Activated B cell treated with CpG ODN at 0.5 μM for 24 hours (primary cell): ENCODE data around the gene DLX5. TPM values are rescaled to one million over a fixed set of nuclear protein-coding genes. Genes with fewer than 3 reads are reported as not detected.

ENCODE experiments used
- ATAC-seq: fragments of 200-7000 bp; cut with Tn5 transposase; one replicate; pipeline ENCODE4 v1.10.0; 2021; ENCODE audit warnings: low read depth, mild to moderate bottlenecking, moderate library complexity
- CTCF ChIA-PET: fragments of 350-600 bp; sonication (Branson Sonifier 250); formaldehyde crosslinking; loops from one replicate; lab custom pipeline; 2021; ENCODE audit warnings: antibody characterized with exemption; lab: Charles Lee
- POLR2A ChIA-PET: fragments of 350-600 bp; sonication (Branson Sonifier 250); formaldehyde crosslinking; loops from one replicate; lab custom pipeline; 2021; ENCODE audit warnings: antibody characterized with exemption; lab: Charles Lee
- DNase-seq: peaks from one replicate; pipeline ENCODE4 v3.0.0; 2022
- H3K27ac Mint-ChIP-seq: one replicate; pipeline ENCODE4 v1.8.0; 2020; ENCODE audit warnings: mixed read lengths
- H3K27me3 Mint-ChIP-seq: one replicate; pipeline ENCODE4 v1.8.0; 2021; ENCODE audit warnings: mixed read lengths
- H3K36me3 Mint-ChIP-seq: one replicate; pipeline ENCODE4 v1.8.0; 2021; ENCODE audit warnings: low read depth, mixed read lengths
- H3K4me1 Mint-ChIP-seq: one replicate; pipeline ENCODE4 v1.8.0; 2021; ENCODE audit warnings: mixed read lengths
- H3K4me3 Mint-ChIP-seq: one replicate; pipeline ENCODE4 v1.8.0; 2020; ENCODE audit warnings: mild to moderate bottlenecking, mixed read lengths
- H3K9me3 Mint-ChIP-seq: one replicate; pipeline ENCODE4 v1.8.0; 2020; ENCODE audit warnings: mixed read lengths
- intact Hi-C: fragments of 100-400 bp; cut with micrococcal nuclease; formaldehyde crosslinking; loops from one replicate; pipeline ENCODE4 v1.15.1; 2024
- total RNA-seq: library from RNA; stranded (reverse); gene quantifications from 2 replicates; pipeline ENCODE4 v1.2.3, GENCODE V29; 2022
- TF ChIP-seq, protein P1 (sequence below): fragments of 200-600 bp; IDR thresholded peaks from one replicate; pipeline ENCODE4 v1.8.0; 2022; ENCODE audit warnings: antibody characterized with exemption, mild to moderate bottlenecking

DLX5 gene
- total RNA-seq, 1 donor from 2014 or later, result not detected

- Mint-ChIP-seq H3K4me3 (no peak overlapping the region), H3K27ac (no peak overlapping the region), H3K27me3 (peaks cover 40% of the 10 kb centered on the region), H3K4me1 (no peaks in the 10 kb centered on the region), H3K9me3 (no peaks in the 10 kb centered on the region), H3K36me3 (no peaks in the 10 kb centered on the region)
- ChIA-PET CTCF (no interaction called here), POLR2A (no interaction called here)
- TF ChIP-seq, protein P1, sequence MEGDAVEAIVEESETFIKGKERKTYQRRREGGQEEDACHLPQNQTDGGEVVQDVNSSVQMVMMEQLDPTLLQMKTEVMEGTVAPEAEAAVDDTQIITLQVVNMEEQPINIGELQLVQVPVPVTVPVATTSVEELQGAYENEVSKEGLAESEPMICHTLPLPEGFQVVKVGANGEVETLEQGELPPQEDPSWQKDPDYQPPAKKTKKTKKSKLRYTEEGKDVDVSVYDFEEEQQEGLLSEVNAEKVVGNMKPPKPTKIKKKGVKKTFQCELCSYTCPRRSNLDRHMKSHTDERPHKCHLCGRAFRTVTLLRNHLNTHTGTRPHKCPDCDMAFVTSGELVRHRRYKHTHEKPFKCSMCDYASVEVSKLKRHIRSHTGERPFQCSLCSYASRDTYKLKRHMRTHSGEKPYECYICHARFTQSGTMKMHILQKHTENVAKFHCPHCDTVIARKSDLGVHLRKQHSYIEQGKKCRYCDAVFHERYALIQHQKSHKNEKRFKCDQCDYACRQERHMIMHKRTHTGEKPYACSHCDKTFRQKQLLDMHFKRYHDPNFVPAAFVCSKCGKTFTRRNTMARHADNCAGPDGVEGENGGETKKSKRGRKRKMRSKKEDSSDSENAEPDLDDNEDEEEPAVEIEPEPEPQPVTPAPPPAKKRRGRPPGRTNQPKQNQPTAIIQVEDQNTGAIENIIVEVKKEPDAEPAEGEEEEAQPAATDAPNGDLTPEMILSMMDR, result no peak
- ATAC-seq (no peak), DNase-seq (no peak)
- intact Hi-C loops, result no loop called here
Measured at GRCh38 chr7:96986901-96987300, 37.7 kb downstream of the DLX5 start.

DNA sequence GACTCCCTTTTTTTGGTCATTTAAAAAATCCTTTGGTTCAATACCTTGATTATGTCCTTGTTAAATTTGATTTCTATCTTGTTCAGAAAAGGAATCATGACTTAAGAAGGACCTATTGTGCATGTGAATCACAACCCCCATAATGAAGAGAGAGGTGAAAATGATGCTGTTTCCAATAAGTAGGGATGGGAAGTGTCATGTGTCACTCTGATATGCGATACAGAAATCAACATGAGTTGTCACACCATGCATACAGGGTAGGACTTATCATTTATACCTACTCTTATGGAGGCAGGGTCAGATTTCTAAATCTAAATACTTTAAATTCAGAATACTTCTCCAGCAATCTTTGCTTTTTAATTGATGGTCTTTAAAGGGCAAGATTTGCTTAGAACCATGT, 38.6 kb downstream of the DLX5 start:
- intact Hi-C loops, result no loop called here
- ChIA-PET CTCF (no interaction called here), POLR2A (no interaction called here)
- Mint-ChIP-seq H3K9me3 (no peaks in the 10 kb centered on the region), H3K27me3 (peaks cover 37% of the 10 kb centered on the region), H3K36me3 (no peaks in the 10 kb centered on the region), H3K27ac (no peak overlapping the region), H3K4me1 (no peaks in the 10 kb centered on the region), H3K4me3 (no peak overlapping the region)
- TF ChIP-seq, protein P1, result no peak
- no peak for ATAC-seq
- no peak for DNase-seq

DNA sequence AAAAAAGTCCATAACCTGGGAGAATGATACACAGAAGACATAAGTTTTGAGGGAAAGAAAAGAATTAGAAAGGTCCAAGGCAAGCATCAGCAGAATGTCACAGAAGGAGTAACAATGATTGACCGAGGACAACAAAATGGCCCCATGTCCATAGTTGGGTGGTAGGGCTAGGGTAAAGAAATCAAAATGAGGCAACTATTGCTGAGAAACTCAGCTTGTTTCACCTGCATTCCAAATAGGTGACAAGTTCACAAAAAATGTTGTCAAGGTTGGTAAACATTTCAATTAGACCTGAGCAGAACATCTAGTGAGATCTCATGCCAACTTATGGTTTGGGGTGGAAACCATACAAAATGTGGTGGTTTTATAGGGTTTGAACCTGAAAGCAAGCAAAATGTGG, 42.0 kb downstream of the DLX5 start:
- no peak for DNase-seq
- Mint-ChIP-seq H3K27me3 (peaks cover 21% of the 10 kb centered on the region), H3K36me3 (no peaks in the 10 kb centered on the region), H3K9me3 (no peaks in the 10 kb centered on the region), H3K27ac (no peak overlapping the region), H3K4me1 (no peaks in the 10 kb centered on the region), H3K4me3 (no peak overlapping the region)
- ATAC-seq, result no peak
- TF ChIP-seq, protein P1, result no peak
- ChIA-PET POLR2A (no interaction called here), CTCF (no interaction called here)
- intact Hi-C loops, result no loop called here

DNA sequence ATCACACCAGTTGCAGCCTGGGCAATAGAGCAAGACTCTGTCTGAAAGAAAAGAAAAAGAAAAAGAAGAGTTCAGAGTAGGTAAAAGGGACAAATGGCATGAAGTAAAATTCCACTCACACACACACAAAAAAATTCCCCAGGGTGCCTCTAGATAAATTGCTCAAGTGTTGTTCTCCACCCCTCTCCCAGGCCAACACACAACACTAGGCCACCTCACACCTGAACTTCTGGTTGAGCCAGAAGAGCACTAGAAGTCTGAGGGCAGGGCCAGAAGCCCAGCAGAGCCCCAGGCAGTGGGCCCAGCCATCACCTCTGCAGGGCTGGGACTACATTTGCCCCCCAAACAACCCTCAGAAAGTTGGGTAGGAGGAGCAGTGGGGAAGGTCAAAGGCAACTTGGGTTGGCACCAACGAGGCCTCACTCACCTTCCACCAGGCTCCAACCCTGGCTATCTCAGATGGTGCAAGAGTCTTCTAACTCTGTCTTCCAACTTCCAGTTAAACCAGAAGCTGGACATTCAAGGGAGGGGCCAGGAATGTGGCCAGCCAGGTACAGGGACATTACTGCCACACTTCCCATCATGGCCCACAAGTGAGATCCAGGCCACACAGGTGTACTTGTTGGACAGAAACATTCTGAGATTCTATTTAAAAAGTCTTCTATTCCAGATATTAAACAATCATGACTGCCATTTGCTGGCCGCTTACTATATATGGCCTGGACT, 44.9 kb downstream of the DLX5 start:
- Mint-ChIP-seq H3K27ac (no peak overlapping the region), H3K36me3 (no peaks in the 10 kb centered on the region), H3K9me3 (no peaks in the 10 kb centered on the region), H3K4me1 (no peaks in the 10 kb centered on the region), H3K27me3 (peaks cover 11% of the 10 kb centered on the region), H3K4me3 (no peak overlapping the region)
- no peak for DNase-seq
- TF ChIP-seq, protein P1, result no peak
- intact Hi-C loops, result no loop called here
- ChIA-PET POLR2A (no interaction called here), CTCF (no interaction called here)
- ATAC-seq, result no peak

- Mint-ChIP-seq H3K27ac (no peak overlapping the region), H3K9me3 (no peaks in the 10 kb centered on the region), H3K27me3 (peaks cover 14% of the 10 kb centered on the region), H3K36me3 (no peaks in the 10 kb centered on the region), H3K4me3 (no peak overlapping the region), H3K4me1 (no peaks in the 10 kb centered on the region)
- ATAC-seq (no peak), DNase-seq (no peak)
- CTCF ChIA-PET, result interaction anchor here (1.1 kb wide), 1 partner anchor 88 kb away, joined by 3 read pairs; no protein-coding TSS in a partner anchor
- POLR2A ChIA-PET, result no interaction called here
- TF ChIP-seq, protein P1, result no peak
- intact Hi-C loops, result no loop called here
Measured at GRCh38 chr7:96977445-96977844, 47.2 kb downstream of the DLX5 start.
